ENCODE measurements around the gene STAT4. TPM values are rescaled to one million over a fixed set of nuclear protein-coding genes. Genes with fewer than 3 reads are reported as not detected.
A peak's percentile ranks its signal among the peaks of the same experiment; 100 is the strongest.

STAT4 gene
- polyA plus RNA-seq, 1 donor (not counting 4 experiments of a cell fraction or from before 2014, with no cell fraction given) = 2.0 TPM

DNA sequence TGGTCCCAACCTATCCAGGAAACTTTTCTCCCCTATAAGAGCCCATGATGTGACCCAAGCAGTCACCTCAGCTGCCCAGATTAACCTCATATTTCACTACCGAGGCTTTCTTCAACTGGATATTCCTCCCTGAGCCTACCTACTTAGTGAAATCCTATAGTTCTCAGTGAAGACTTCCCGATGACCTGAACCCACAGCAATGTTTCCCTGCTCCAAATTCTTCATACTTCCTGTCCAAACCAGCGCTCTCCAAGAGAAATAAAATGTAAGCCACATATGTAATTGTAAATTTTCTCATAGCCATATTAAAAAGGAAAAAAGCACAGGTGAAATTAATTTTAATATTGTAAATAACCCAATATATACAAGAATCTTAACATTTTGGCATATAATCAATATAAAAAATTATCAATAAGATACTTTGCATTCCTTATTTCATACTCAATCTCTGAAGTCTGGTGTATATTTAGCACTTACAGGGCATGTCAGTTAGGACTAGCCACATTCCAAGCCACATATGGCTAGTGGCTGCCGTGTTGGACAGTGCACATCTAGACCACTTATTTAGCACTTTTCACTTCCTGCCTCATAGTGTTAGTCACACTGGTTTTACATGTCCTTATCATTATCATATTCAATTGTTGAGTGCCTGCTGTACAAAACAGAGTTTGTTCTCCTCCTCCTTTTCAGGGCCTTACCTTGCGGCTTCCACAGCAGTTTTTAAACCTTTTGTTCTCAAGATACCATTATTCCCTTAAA, 1.9 kb upstream of the STAT4 start:
- TF ChIP-seq, protein P1, sequence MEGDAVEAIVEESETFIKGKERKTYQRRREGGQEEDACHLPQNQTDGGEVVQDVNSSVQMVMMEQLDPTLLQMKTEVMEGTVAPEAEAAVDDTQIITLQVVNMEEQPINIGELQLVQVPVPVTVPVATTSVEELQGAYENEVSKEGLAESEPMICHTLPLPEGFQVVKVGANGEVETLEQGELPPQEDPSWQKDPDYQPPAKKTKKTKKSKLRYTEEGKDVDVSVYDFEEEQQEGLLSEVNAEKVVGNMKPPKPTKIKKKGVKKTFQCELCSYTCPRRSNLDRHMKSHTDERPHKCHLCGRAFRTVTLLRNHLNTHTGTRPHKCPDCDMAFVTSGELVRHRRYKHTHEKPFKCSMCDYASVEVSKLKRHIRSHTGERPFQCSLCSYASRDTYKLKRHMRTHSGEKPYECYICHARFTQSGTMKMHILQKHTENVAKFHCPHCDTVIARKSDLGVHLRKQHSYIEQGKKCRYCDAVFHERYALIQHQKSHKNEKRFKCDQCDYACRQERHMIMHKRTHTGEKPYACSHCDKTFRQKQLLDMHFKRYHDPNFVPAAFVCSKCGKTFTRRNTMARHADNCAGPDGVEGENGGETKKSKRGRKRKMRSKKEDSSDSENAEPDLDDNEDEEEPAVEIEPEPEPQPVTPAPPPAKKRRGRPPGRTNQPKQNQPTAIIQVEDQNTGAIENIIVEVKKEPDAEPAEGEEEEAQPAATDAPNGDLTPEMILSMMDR (optimal IDR thresholded peaks at IDR 0.05 in 1 of 3, IDR thresholded peaks at IDR 0.05 in 1 of 3, conservative IDR thresholded peaks at IDR 0.05 in 1 of 3; ENCODE audit: extremely low read depth in 1 of 3, insufficient read depth in 2 of 3, low read length in 3 of 3) = no peak
- TF ChIP-seq EZH2 (IDR thresholded peaks at IDR 0.05; ENCODE audit: low read length) = no peak
- dilution Hi-C loops (cut with MboI; ENCODE audit: extremely low pct_ligation_motif_present, low sequenced_read_pairs) = no loop called here
- peaks cover 6% of the 10 kb centered on the region for H3K4me1 ChIP-seq (ENCODE audit: control insufficient read depth, extremely low read depth, insufficient read depth, low read length)
- H3K36me3 ChIP-seq (ENCODE audit: control insufficient read depth in 2 of 2, extremely low read depth in 1 of 2, insufficient read depth in 2 of 2, low read length in 2 of 2) = no peaks in the 10 kb centered on the region
- no peaks in the 10 kb centered on the region for H4K20me1 ChIP-seq (ENCODE audit: control insufficient read depth, extremely low read depth, insufficient read depth, low read length)
- DNase-seq (ENCODE audit: low read depth, low spot score) = no peak
- H3K9me1 ChIP-seq (ENCODE audit: control insufficient read depth, extremely low read depth, insufficient read depth, low read length) = no peaks in the 10 kb centered on the region
- no peak overlapping the region for H3K4me3 ChIP-seq (ENCODE audit: control insufficient read depth in 2 of 3, extremely low read depth in 1 of 3, insufficient read depth in 2 of 3, low read depth in 1 of 3, low read length in 3 of 3)
- no peak overlapping the region for H3K4me2 ChIP-seq (ENCODE audit: control insufficient read depth, extremely low read depth, insufficient read depth, low read depth, low read length)
- no peaks in the 10 kb centered on the region for H3K9me3 ChIP-seq (ENCODE audit: control insufficient read depth, low read depth, low read length)
- H3K79me2 ChIP-seq (ENCODE audit: control insufficient read depth, insufficient read depth, low read length) = no peaks in the 10 kb centered on the region
- no peak overlapping the region for H3K9ac ChIP-seq (ENCODE audit: control insufficient read depth, extremely low read depth, insufficient read depth, low read length)
- H3K27me3 ChIP-seq (ENCODE audit: control insufficient read depth, extremely low read depth, insufficient read depth, low read length) = no peaks in the 10 kb centered on the region
- no peak overlapping the region for H2AFZ ChIP-seq (ENCODE audit: control insufficient read depth, low read length)
- H3K27ac ChIP-seq (ENCODE audit: control insufficient read depth, insufficient read depth, low read length) = no peak overlapping the region
- peak; percentile 36 for FAIRE-seq

DNA sequence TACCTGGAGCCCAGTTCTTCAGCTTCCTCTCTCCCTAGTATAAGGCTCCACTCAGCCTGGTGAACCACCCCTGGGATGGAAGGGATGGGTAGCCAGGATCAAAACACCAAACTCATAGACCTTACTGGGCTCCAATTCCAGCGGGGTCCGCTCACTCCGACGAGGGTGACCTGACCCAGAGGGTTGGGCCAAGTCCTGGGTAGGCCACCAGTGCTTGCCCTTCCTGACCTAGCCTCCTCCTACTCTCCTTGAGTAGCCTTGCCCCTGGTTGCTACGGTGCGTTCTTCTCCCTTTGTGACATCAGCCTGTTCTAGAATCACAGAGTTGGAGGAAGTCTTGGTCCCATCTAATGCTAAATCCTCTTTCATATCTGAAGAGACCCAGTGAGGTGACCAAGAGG, 537 bp upstream of the STAT4 start:
- Histone ChIP-seq H3K9me1 (ENCODE audit: control insufficient read depth, extremely low read depth, insufficient read depth, low read length) (no peaks in the 10 kb centered on the region), H3K27ac (ENCODE audit: control insufficient read depth, insufficient read depth, low read length) (no peak overlapping the region), H3K4me3 (ENCODE audit: control insufficient read depth in 2 of 3, extremely low read depth in 1 of 3, insufficient read depth in 2 of 3, low read depth in 1 of 3, low read length in 3 of 3) (peak overlapping the region in 2 of 3 experiments; percentile 41 to 85), H3K9me3 (ENCODE audit: control insufficient read depth, low read depth, low read length) (no peaks in the 10 kb centered on the region), H2AFZ (ENCODE audit: control insufficient read depth, low read length) (peak overlapping the region; percentile 94), H4K20me1 (ENCODE audit: control insufficient read depth, extremely low read depth, insufficient read depth, low read length) (no peaks in the 10 kb centered on the region), H3K36me3 (ENCODE audit: control insufficient read depth in 2 of 2, extremely low read depth in 1 of 2, insufficient read depth in 2 of 2, low read length in 2 of 2) (no peaks in the 10 kb centered on the region), H3K79me2 (ENCODE audit: control insufficient read depth, insufficient read depth, low read length) (no peaks in the 10 kb centered on the region), H3K27me3 (ENCODE audit: control insufficient read depth, extremely low read depth, insufficient read depth, low read length) (no peaks in the 10 kb centered on the region), H3K9ac (ENCODE audit: control insufficient read depth, extremely low read depth, insufficient read depth, low read length) (no peak overlapping the region), H3K4me2 (ENCODE audit: control insufficient read depth, extremely low read depth, insufficient read depth, low read depth, low read length) (peak overlapping the region; percentile 93), H3K4me1 (ENCODE audit: control insufficient read depth, extremely low read depth, insufficient read depth, low read length) (peaks cover 6% of the 10 kb centered on the region)
- dilution Hi-C loops (cut with MboI; ENCODE audit: extremely low pct_ligation_motif_present, low sequenced_read_pairs) = no loop called here
- no peak for FAIRE-seq
- no peak for TF ChIP-seq EZH2 (IDR thresholded peaks at IDR 0.05; ENCODE audit: low read length)
- TF ChIP-seq, protein P1 (optimal IDR thresholded peaks at IDR 0.05 in 1 of 3, IDR thresholded peaks at IDR 0.05 in 1 of 3, conservative IDR thresholded peaks at IDR 0.05 in 1 of 3; ENCODE audit: extremely low read depth in 1 of 3, insufficient read depth in 2 of 3, low read length in 3 of 3) = no peak
- no peak for DNase-seq (ENCODE audit: low read depth, low spot score)

All from keratinocyte (primary cell).